Bronchial epithelial cell (primary cell): Measurements from ENCODE around the gene MRTFA. TPM values are rescaled to one million over a fixed set of nuclear protein-coding genes. Genes with fewer than 3 reads are reported as not detected.

Experiments used
- DNase-seq: peaks from one replicate; pipeline ENCODE4 v3.0.0-alpha.2; 2010; ENCODE audit warnings: low read depth
- FAIRE-seq: peaks from 2 replicates; lab custom pipeline; 2011; peaks lifted over from hg19 to GRCh38; lab: Jason Lieb, UNC
- H3K27me3 ChIP-seq: 2 replicates; pipeline ENCODE4 v1.5.1; 2011; ENCODE audit warnings: low read length; ENCODE audit not compliant: control insufficient read depth, insufficient read depth
- H3K36me3 ChIP-seq: 2 replicates; pipeline ENCODE4 v1.5.1; 2011; ENCODE audit warnings: low read length; ENCODE audit not compliant: control insufficient read depth, insufficient read depth
- H3K4me3 ChIP-seq: 2 replicates; pipeline ENCODE4 v1.5.1; 2011; ENCODE audit warnings: mild to moderate bottlenecking, low read depth, low read length, control low read depth
- total RNA-seq: library from RNA; depleted of rRNA; stranded (reverse); fragments of >200 nt; gene quantifications from 2 replicates; pipeline ENCODE4 v1.2.1, GENCODE V29; 2014
- TF ChIP-seq, protein P1 (sequence below): IDR thresholded peaks from 2 replicates; pipeline ENCODE4 v1.5.1; 2011; ENCODE audit warnings: mild to moderate bottlenecking, moderate library complexity, low read length, control low read depth, inconsistent platforms; ENCODE audit not compliant: insufficient read depth, severe bottlenecking

The MRTFA gene
- total RNA-seq, 1 donor from 2014 or later, result 25.3 TPM

DNA sequence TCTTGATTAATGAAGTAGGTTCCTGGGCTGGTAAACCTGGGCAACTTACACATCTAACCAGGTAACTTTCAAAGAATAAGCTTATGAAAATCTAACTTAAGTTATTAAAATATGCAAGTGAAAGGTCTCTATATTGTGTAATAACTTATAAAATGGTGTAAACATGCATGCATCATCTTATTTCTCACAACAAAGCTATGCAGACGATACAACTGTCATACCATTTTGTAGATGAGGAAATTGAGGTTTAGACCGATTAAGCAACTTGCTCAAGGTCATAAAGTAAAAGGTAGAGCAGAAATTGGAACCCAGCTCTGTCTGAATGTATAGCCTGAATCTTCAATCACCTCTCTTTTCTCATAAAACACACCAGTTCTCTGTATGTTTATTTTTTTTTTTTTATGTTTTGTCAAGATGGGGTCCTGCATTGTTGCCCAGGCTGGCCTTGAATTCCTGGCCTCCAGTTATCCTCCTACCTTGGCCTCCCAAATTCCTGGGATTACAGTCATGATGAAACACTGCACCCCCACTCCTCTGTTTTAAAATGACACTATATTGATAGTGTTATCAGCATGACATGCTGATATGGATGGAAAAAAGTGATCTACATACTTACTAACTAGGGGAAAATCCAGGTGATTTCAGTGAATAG is 156.5 kb downstream of the MRTFA start:
- DNase-seq (peak; percentile 80), FAIRE-seq (no peak)
- H3K36me3 ChIP-seq, result no peaks in the 10 kb centered on the region
- TF ChIP-seq, protein P1, sequence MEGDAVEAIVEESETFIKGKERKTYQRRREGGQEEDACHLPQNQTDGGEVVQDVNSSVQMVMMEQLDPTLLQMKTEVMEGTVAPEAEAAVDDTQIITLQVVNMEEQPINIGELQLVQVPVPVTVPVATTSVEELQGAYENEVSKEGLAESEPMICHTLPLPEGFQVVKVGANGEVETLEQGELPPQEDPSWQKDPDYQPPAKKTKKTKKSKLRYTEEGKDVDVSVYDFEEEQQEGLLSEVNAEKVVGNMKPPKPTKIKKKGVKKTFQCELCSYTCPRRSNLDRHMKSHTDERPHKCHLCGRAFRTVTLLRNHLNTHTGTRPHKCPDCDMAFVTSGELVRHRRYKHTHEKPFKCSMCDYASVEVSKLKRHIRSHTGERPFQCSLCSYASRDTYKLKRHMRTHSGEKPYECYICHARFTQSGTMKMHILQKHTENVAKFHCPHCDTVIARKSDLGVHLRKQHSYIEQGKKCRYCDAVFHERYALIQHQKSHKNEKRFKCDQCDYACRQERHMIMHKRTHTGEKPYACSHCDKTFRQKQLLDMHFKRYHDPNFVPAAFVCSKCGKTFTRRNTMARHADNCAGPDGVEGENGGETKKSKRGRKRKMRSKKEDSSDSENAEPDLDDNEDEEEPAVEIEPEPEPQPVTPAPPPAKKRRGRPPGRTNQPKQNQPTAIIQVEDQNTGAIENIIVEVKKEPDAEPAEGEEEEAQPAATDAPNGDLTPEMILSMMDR, result no peak
- H3K27me3 ChIP-seq, result no peaks in the 10 kb centered on the region
- no peak overlapping the region for H3K4me3 ChIP-seq

DNA sequence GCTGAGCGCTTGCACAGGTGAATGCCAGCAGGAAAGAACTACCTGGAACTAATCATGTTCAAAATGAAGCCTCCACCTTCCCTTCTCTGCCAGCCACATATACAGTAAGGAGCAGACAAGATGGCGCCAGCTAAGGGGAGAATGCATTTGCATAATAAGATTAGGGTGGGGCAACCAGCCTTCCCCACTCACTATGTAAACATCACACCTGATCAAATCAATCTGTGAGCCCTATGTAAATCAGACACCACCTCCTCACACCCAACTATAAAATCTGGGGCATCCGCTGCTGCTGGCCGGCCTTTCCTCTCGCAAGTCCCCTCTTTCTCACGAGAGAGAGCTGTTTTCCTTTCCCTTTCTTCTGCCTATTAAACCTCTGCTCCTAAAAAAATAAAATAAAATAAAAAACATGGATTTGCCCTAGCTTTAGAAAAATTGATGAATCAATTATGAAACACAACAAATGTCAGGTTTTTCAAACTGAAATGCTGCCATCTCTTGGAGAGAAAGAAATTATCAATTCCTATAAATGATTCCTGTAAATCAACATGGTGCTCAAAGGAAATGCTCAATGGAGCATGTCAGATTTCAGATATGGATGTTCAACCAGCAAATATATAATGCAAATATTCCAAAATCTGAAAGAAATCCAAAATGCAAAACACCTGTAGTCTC is 157.3 kb downstream of the MRTFA start:
- FAIRE-seq, result no peak
- H3K4me3 ChIP-seq, result no peak overlapping the region
- TF ChIP-seq, protein P1, result no peak
- H3K27me3 ChIP-seq, result no peaks in the 10 kb centered on the region
- no peaks in the 10 kb centered on the region for H3K36me3 ChIP-seq
- DNase-seq, result no peak

DNA sequence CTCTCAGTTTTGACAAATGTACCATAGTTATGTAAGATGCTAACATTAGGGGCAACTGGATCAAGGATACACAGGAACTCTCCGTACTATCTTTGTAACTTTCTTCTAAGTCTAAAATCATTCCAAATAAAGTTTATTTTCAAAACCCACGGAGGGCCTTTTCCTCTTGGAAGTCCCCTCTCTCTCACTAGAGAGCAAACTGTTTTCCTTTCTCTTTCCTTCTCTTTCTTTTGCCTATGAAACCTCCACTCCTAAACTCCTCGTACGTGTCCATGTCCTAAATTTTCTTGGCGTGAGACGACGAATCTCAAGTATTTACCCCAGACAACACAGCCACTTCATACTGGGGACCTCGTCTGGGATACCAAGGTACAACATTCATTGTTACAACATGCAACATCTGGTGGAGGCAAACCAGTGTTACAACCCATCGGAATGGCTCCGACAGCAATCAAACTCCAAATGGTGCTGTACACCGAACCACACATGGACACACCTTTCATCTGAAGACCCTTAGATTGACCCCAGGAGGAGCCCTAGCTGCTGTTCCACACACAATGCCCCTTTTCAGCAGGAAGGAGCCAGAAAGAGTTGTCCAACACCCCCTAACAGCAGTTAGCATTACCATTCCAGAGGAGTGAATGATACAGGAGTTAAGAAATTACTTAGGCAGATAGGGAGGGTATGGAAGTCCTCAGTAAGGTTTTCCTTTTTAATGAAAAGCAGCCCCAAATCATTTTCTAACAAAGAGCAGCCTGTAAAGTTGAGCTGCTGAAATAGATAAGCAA is 158.0 kb downstream of the MRTFA start:
- FAIRE-seq, result no peak
- TF ChIP-seq, protein P1, result no peak
- H3K4me3 ChIP-seq, result no peak overlapping the region

DNA sequence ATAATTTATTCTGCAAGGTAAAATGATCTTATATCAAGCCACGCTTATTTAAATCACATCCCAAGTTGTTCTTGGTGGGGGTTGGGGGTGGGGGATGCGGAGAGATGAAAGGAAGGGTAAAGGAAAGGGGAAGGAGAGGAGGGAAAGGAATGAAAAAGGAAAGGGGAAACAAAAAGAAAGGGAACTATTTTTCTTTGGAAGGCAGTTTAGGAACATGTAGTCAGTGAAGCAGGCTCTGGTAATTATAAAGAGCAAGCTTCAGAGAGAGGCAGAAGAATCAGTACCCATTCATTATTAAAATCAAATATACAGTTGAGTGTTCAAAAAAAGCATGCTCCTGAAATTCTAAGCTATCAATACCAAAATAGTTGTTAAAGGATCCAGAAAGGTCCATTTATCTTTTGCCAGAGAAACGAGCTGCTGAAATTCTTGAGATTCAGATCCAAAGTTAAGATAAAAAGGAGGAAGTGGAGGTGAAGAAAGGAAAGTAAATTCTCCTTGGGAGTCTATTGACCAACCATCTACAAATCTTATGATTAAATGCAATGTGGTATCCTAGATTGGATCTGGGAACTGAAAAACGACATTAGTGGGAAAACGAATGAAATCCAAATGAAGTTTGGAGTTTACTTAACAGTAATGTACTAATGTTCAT is 158.7 kb downstream of the MRTFA start:
- H3K27me3 ChIP-seq, result no peaks in the 10 kb centered on the region
- TF ChIP-seq, protein P1, result no peak
- DNase-seq (no peak), FAIRE-seq (no peak)
- H3K36me3 ChIP-seq, result no peaks in the 10 kb centered on the region
- H3K4me3 ChIP-seq, result no peak overlapping the region

More for the DNA sequence above, 158.0 kb downstream of the MRTFA start:
- no peak for DNase-seq
- Histone ChIP-seq H3K27me3 (no peaks in the 10 kb centered on the region), H3K36me3 (no peaks in the 10 kb centered on the region)

DNA sequence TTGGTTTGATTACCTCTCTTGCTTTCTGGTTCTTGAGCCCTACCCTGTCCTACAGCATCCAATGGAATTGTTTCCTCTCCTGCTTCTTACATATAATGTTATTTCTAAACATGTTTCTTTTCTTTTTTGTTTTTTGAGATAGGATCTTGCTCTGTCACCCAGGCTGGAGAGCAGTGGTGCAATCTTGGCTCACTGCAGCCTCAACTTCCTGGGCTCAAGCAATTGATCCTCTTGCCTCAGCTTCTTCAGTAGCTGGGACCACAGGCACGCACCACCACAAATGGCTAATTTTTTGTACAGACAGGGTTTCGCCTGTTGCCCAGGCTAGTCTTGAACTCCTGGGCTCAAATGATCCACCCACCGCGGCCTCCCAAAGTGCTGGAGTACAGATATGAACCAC is 160.2 kb downstream of the MRTFA start:
- FAIRE-seq, result no peak
- no peaks in the 10 kb centered on the region for H3K27me3 ChIP-seq
- TF ChIP-seq, protein P1, result no peak
- no peak overlapping the region for H3K4me3 ChIP-seq
- no peak for DNase-seq
- H3K36me3 ChIP-seq, result no peaks in the 10 kb centered on the region
